Measurements from ENCODE around the gene FBXO22. TPM values are rescaled to one million over a fixed set of nuclear protein-coding genes. Genes with fewer than 3 reads are reported as not detected.
"Not testable (repeated sequence)": the region's sequence is repeated elsewhere in the genome, so short reads cannot be mapped to it uniquely, and the experiment has no call there.

The FBXO22 gene
- total RNA-seq, 1 donor from 2014 or later = 19.2 TPM

DNA sequence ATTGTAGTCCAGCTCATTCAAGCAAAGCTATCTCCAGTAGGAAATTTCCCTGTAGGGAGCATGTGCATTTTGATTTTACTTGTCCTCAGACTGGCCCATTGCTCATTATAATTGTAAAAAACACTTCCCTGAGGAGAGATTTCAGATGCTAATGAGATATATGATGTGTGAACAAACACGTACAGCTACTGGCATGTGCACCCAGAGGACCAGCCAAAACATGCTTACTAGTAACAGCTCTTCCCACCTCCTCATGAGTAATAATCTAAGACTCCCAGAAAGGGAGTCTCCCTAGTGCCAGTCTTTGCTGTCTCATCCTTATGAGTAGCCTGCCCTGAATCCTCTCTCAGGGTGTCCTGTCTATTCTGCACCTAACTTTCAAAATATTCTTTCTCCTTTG lies 43.4 kb downstream of the FBXO22 start:
- no peak for ATAC-seq

DNA sequence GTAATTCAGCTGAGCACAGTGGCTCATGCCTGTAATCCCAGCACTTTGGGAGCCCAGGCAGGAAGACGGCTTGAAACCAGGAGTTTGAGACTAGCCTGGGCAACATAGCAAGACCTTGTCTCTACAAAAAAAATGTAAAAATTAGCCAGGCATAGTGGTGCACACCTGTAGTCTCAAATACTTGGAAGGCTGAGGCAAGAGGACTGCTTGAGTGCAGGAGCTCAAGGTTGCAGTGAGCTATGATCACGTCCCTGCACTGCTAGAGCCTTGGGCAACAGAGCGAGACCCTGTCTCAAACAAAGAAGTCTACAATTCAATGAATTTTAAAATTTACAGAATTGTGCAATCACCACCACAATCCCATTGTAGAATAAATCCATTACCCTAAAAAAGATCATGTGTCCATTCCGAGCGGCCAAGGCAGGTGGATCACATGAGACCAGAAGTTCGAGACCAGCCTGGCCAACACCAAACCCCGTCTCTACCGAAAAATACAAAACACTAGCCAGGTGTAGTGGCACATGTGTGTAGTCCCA lies 45.2 kb downstream of the FBXO22 start:
- intact Hi-C loops (cut with DNase I) = no loop called here
- DNase-seq (ENCODE audit: missing footprints) (no peak), ATAC-seq (no peak)

More for the DNA sequence above, 43.4 kb downstream of the FBXO22 start:
- intact Hi-C loops (cut with DNase I) = no loop called here
- DNase-seq (ENCODE audit: missing footprints) = no peak

GRCh38 chr15:75952525-75952924 lies 48.8 kb downstream of the FBXO22 start:
- ATAC-seq (no peak), DNase-seq (ENCODE audit: missing footprints) (no peak)
- intact Hi-C loops (cut with DNase I) = no loop called here

DNA sequence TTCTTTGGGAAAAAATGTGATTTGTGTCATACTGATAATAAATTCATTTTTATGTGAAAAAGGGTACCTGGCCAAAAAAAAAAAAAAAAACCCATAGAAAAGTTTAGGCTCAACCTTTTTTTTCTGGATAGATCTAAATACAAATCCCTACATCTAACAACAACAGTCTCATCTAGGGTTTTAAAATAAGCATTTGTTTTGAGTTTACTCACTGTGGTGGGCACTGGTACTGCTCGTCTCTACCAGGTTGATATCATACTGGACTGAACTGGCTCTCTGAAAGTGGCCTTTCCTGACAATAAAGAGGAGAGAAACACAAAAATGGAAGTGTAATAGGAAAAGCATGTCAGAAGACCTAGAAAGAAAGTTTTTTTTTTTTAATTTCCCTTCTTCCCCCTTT lies 52.0 kb downstream of the FBXO22 start:
- intact Hi-C loops (cut with DNase I) = no loop called here
- ATAC-seq (no peak), DNase-seq (ENCODE audit: missing footprints) (no peak)

DNA sequence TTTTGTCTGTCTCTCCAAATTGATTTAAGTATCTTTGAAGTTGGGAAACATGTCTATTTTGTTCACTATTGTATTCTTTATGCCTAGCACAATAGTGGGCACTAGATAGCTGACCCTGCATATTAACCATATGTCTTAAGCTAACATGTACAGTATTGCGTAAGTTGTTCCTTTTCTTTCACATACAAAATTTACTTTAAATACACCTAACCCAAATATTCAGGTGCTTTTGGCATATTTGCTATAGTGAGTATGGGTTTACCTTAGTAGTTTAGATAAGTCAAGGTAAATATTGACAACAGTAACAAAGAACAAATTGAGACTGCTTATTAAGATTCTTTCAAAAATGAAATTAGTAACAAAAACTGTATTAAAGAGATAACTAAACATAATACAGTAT lies 57.7 kb downstream of the FBXO22 start:
- intact Hi-C loops (cut with DNase I) = no loop called here
- no peak for DNase-seq (ENCODE audit: missing footprints)
- ATAC-seq = no peak

DNA sequence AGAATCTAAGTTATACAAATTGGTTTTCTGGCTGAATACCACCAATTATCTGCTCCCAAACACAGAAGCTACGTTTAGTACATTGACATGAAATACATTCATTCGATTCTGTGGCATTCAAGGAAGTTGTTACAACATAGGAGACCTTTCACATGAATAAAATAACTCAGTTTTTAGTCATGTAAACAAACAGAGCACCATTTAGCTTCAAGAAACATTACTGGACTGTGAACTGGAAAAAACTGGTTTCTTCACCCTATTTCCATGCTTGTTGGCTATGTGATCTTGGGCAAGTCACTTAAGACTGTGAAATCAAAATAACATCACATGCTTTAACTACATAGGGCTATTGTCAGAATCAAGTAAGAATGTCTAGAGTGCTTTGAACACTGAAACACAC lies 62.4 kb downstream of the FBXO22 start:
- intact Hi-C loops (cut with DNase I) = no loop called here
- DNase-seq (ENCODE audit: missing footprints) (no peak), ATAC-seq (no peak)

DNA sequence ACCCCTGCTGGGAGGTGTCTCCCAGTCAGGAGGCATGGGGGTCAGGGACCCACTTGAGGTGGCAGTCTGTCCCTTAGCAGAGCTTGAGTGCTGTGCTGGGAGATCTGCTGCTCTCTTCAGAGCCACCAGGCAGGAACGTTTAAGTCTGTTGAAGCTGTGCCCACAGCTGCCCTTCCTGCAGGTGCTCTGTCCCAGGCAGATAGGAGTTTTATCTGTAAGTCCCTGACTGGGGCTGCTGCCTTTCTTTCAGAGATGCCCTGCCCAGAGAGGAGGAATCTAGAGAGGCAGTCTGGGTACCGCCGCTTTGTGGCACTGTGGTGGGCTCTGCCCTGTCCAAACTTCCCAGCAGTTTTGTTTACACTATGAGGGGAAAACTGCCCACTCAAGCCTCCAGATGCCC lies 73.1 kb downstream of the FBXO22 start:
- DNase-seq (ENCODE audit: missing footprints); intact Hi-C loops (cut with DNase I); ATAC-seq: not testable (repeated sequence)

DNA sequence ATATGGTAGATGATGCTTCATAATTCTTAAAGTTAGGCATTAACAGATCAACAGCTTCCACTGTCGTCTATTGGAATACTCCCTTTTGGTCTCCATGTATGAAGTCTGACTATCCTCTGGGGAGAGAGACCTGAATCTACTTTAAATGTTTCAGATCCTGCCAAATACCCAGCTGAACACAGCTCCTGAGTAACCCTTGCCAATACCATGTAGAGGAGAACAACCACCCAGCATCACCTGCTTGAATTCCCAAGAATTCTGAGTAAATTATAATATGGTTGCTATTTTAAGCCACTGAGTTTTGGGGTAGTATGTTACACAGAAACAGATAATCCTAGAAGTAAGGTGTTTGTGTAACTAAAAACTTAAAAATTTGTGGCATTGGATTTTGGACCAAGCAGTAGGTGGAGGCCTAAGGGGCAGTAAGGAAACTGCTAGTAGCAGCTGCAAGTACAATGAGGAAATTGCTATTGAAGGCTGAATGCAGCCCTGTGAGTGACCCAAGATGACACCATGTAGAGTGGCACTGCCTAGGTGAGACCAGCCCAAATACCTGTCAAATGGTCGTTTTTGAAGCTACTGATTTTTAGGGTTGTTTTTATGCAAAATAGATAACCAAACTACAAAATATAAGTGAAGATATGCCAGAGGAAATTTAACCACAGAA lies 77.6 kb downstream of the FBXO22 start:
- intact Hi-C loops (cut with DNase I) = no loop called here
- ATAC-seq (no peak), DNase-seq (ENCODE audit: missing footprints) (no peak)

DNA sequence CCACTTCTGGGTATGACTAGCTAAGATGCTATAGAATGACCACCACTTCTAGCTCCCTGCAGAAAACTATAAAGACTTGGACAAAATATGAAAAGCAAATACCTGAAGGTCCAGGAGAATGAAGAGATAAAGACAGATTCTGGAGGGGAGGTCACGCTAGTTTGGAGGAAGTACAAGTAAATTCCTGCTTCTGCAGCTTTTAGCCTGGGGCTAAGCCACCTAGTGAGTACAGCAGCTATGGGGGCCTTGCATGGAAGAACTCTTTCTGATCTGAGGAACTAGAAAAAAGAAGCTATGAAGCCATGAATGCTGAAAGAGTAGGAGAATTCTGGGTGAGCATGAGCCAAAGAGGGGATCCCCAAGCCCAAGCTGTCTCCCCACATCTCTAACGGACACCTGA lies 78.8 kb downstream of the FBXO22 start:
- ATAC-seq = no peak
- intact Hi-C loops (cut with DNase I) = no loop called here

GRCh38 chr15:75984706-75985105 lies 81.0 kb downstream of the FBXO22 start:
- DNase-seq (ENCODE audit: missing footprints); intact Hi-C loops (cut with DNase I); ATAC-seq: not testable (repeated sequence)

More for the DNA sequence above, 78.8 kb downstream of the FBXO22 start:
- no peak for DNase-seq (ENCODE audit: missing footprints)

- intact Hi-C loops (cut with DNase I) = no loop called here
- ATAC-seq (no peak), DNase-seq (ENCODE audit: missing footprints) (no peak)
Observed at GRCh38 chr15:75985971-75986370, 82.3 kb downstream of the FBXO22 start.

DNA sequence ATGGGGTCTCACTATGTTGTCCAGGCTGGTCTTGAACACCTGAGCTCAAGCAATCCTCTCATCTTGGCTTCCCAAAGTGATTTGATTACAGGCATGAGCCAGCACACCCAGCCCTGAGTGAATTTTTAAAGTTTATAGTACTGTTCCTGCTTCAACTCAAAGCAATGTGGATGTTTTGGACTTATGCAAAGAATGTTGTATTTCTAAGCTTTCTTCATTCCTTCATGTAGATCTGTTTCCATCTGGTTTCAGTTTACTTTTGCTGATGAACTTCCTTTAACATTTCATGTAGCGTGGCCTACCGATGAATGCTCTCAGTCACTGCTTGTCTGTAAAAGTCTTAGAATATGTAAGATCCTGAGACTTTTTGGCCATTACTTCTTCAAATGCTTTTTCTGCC lies 85.4 kb downstream of the FBXO22 start:
- intact Hi-C loops (cut with DNase I) = no loop called here
- ATAC-seq (no peak), DNase-seq (ENCODE audit: missing footprints) (no peak)

DNA sequence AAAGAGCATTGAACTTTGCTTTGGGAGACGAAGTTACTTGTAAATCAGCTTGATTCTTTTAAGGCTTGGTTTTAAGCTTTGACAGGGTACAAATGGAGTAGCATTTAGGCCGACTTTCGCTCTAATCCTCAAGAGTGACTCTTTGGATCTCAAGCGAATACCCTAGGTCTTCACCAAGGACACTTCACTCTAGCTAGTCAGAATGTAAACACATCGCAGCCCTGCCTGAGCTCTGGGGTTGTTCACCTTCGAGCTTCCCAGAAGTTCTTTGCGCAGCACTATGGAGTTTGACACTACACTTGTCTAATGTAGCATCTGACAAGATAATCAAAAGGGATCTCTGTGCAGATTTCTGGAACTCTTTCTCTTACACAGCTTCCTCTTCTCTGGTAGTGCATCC lies 86.2 kb downstream of the FBXO22 start:
- intact Hi-C loops (cut with DNase I) = no loop called here
- DNase-seq (ENCODE audit: missing footprints) (no peak), ATAC-seq (no peak)

Other genes starting within 250 kb of the FBXO22 start
- gene CSPG4, start 191.0 kb upstream of the FBXO22 start, total RNA-seq = 7.8 TPM
- gene UBE2Q2, start 60.4 kb upstream of the FBXO22 start, total RNA-seq = 24.8 TPM
- gene NRG4, start 108.5 kb downstream of the FBXO22 start, total RNA-seq = not detected
- gene TMEM266, start 156.1 kb downstream of the FBXO22 start, total RNA-seq = not detected

All from Right ventricle myocardium inferior (tissue), 1 donor.